HepG2 (cell line): ENCODE results near the gene MFSD12. TPM values are rescaled to one million over a fixed set of nuclear protein-coding genes. Genes with fewer than 3 reads are reported as not detected.

Experiments used
- AKNA ChIP-seq: sonication (generic); formaldehyde crosslinking; IDR thresholded peaks from 2 replicates; pipeline ENCODE4 v1.4.0; 2020; ENCODE audit warnings: missing genetic modification reagents, borderline replicate concordance
- BCLAF1 ChIP-seq: fragments of 450-650 bp; IDR thresholded peaks from 2 replicates; pipeline ENCODE4 v1.6.1; 2017; ENCODE audit warnings: mild to moderate bottlenecking
- FOXK1 ChIP-seq: sonication (generic); formaldehyde crosslinking; IDR thresholded peaks from 2 replicates; pipeline ENCODE4 v1.4.0; 2020; ENCODE audit warnings: low read depth, missing genetic modification reagents, borderline replicate concordance
- GPN1 ChIP-seq: sonication (generic); formaldehyde crosslinking; IDR thresholded peaks from 2 replicates; pipeline ENCODE4 v1.5.1; 2020; ENCODE audit warnings: missing genetic modification reagents, borderline replicate concordance
- JUN ChIP-seq: sonication (generic); formaldehyde crosslinking; IDR thresholded peaks from 2 replicates; pipeline ENCODE4 v1.4.0; 2020; ENCODE audit warnings: mild to moderate bottlenecking, missing genetic modification reagents
- MTA1 ChIP-seq: sonication (generic); formaldehyde crosslinking; IDR thresholded peaks from 2 replicates; pipeline ENCODE4 v1.4.0; 2020; ENCODE audit warnings: missing genetic modification reagents, mild to moderate bottlenecking, borderline replicate concordance
- PHF20 ChIP-seq: sonication (generic); formaldehyde crosslinking; IDR thresholded peaks from 2 replicates; pipeline ENCODE4 v1.5.0; 2020; ENCODE audit warnings: mild to moderate bottlenecking, missing genetic modification reagents
- RAD21 ChIP-seq: fragments of 450-650 bp; formaldehyde crosslinking; IDR thresholded peaks from 2 replicates; pipeline ENCODE4 v1.5.0; 2020; ENCODE audit warnings: mild to moderate bottlenecking
- SMC3 ChIP-seq: IDR thresholded peaks from 2 replicates; pipeline ENCODE4 v1.6.1; 2011; ENCODE audit warnings: low read length, improper control_type of control experiment
- STAG1 ChIP-seq: sonication (generic); formaldehyde crosslinking; IDR thresholded peaks from 2 replicates; pipeline ENCODE4 v1.4.0; 2020; ENCODE audit warnings: missing genetic modification reagents
- XRCC5 ChIP-seq: fragments of 200-400 bp; formaldehyde crosslinking; optimal IDR thresholded peaks from 2 replicates; pipeline ENCODE3; 2017; ENCODE audit warnings: mild to moderate bottlenecking, low read length
- ZFP36 ChIP-seq: fragments of 150-350 bp; IDR thresholded peaks from 2 replicates; pipeline ENCODE4 v1.6.1; 2018; ENCODE audit warnings: borderline replicate concordance, low read length, low read depth; ENCODE audit not compliant: partially characterized antibody
- ZMYM4 ChIP-seq: sonication (generic); formaldehyde crosslinking; IDR thresholded peaks from 2 replicates; pipeline ENCODE4 v1.8.1; 2023; ENCODE audit warnings: mild to moderate bottlenecking, missing genetic modification reagents
- ZNF143 ChIP-seq: sonication (generic); formaldehyde crosslinking; IDR thresholded peaks from 2 replicates; pipeline ENCODE4 v1.4.0; 2020; ENCODE audit warnings: missing genetic modification reagents
- ZNF18 ChIP-seq: sonication (generic); formaldehyde crosslinking; IDR thresholded peaks from 2 replicates; pipeline ENCODE4 v1.8.0; 2022; ENCODE audit warnings: mild to moderate bottlenecking, missing genetic modification reagents; ENCODE audit not compliant: insufficient replicate concordance
- ZNF20 ChIP-seq: sonication (generic); formaldehyde crosslinking; IDR thresholded peaks from 2 replicates; pipeline ENCODE4 v1.4.0; 2020; ENCODE audit warnings: mild to moderate bottlenecking, moderate library complexity, missing genetic modification reagents
- ZNF687 ChIP-seq: sonication (generic); formaldehyde crosslinking; IDR thresholded peaks from 2 replicates; pipeline ENCODE4 v1.5.1; 2020; ENCODE audit warnings: mild to moderate bottlenecking, missing genetic modification reagents, moderate library complexity
- polyA plus RNA-seq, 8 experiments: library from polyadenylated mRNA; depleted of rRNA in 3 of 8; stranded (reverse) in 7 of 8; unstranded in 1 of 8; fragments of >200 nt; fragmentation: Illumina TruSeq in 4 of 8; extraction: Trizol in 4 of 8; gene quantifications; 2 replicates each; pipeline versions ENCODE4 v1.2.1 to v1.2.3, GENCODE V29; 2011 to 2016; ENCODE audit warnings: low read depth in 4 of 8, missing spikeins in 1 of 8, mixed read lengths in 1 of 8; ENCODE audit not compliant: insufficient read depth in 1 of 8
- total RNA-seq, 5 experiments: library from RNA; depleted of rRNA; stranded (reverse); fragments of >200 nt; fragmentation: Illumina TruSeq; extraction: Trizol; gene quantifications; 2 replicates each; pipeline ENCODE4 v1.2.3, GENCODE V29; 2016; ENCODE audit warnings: low read depth in 1 of 5

The MFSD12 gene
- total and polyA plus RNA-seq, 2 of the 13 experiments (the other 11 are each of a cell fraction or from before 2014, with no cell fraction given) = 27.2 to 29.1 TPM

- no peak for TF ChIP-seq BCLAF1
- TF ChIP-seq XRCC5 = peak; percentile 64
- TF ChIP-seq STAG1 (CRISPR knock-in tag) = peak; percentile 77
- TF ChIP-seq JUN (CRISPR knock-in tag) = no peak
- no peak for TF ChIP-seq FOXK1 (CRISPR knock-in tag)
- TF ChIP-seq ZNF687 (CRISPR knock-in tag) = no peak
- TF ChIP-seq PHF20 (CRISPR knock-in tag) = no peak
- no peak for TF ChIP-seq ZNF143 (CRISPR knock-in tag)
- TF ChIP-seq MTA1 (CRISPR knock-in tag) = no peak
- no peak for TF ChIP-seq AKNA (CRISPR knock-in tag)
- TF ChIP-seq ZNF18 (CRISPR knock-in tag) = no peak
- TF ChIP-seq ZFP36 = peak; percentile 90
- peak; percentile 46 for TF ChIP-seq RAD21
- peak; percentile 71 for TF ChIP-seq SMC3
- no peak for TF ChIP-seq ZNF20
- TF ChIP-seq ZMYM4 (CRISPR knock-in tag) = no peak
- TF ChIP-seq GPN1 (CRISPR knock-in tag) = no peak
Observed at GRCh38 chr19:3575260-3575741, 17.9 kb upstream of the MFSD12 start (continued).
